NCI-H2029 treated with DMSO at 0.1 percent for 48 hours (cell line): Measurements from ENCODE around the gene NGRN.

Source experiments
- DNase-seq: peaks from one replicate; lab custom pipeline; 2025; lab: John Stamatoyannopoulos, UW

The NGRN gene, protein sequence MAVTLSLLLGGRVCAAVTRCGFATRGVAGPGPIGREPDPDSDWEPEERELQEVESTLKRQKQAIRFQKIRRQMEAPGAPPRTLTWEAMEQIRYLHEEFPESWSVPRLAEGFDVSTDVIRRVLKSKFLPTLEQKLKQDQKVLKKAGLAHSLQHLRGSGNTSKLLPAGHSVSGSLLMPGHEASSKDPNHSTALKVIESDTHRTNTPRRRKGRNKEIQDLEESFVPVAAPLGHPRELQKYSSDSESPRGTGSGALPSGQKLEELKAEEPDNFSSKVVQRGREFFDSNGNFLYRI

DNA sequence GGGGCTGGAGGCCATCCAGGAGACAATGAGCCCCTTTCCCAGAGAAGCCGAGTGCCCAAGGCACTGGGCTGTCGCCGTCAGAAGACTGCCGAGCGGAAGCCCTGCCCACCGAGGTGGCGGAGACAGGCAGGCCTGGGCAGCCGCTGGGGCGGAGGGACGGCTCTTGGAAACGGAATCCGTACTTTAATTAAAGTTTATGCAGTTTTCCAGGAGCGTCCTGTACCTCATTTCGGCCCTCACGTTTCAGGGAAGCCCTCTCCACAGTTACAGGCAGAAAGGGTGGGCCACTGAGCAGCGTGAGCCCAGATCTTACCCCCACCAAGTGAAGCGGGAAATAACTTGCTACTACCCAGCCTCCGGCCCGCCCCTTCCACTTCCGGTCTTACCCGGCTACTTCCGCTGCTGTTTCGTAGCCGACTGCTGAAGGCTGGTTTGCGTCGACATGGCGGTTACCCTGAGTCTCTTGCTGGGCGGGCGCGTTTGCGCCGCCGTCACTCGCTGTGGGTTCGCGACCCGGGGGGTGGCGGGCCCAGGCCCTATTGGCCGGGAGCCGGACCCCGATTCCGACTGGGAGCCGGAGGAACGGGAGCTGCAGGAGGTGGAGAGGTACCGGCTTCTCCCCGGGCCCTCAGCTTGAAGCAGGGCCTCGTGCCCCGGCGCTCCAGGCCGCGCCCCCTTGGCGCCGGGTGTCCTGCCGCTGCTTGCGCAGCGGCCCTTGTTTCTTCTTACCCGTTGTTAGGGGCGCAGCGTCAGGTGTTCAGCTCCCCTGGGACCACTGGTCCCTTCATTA, at the start of gene NGRN:
Gene NGRN, plus strand, starts transcription at position 402 of the 790 bp plus-strand sequence. Its CDS starts 41 bp downstream, at position 443.
- DNase-seq, result peak; percentile 40

DNA sequence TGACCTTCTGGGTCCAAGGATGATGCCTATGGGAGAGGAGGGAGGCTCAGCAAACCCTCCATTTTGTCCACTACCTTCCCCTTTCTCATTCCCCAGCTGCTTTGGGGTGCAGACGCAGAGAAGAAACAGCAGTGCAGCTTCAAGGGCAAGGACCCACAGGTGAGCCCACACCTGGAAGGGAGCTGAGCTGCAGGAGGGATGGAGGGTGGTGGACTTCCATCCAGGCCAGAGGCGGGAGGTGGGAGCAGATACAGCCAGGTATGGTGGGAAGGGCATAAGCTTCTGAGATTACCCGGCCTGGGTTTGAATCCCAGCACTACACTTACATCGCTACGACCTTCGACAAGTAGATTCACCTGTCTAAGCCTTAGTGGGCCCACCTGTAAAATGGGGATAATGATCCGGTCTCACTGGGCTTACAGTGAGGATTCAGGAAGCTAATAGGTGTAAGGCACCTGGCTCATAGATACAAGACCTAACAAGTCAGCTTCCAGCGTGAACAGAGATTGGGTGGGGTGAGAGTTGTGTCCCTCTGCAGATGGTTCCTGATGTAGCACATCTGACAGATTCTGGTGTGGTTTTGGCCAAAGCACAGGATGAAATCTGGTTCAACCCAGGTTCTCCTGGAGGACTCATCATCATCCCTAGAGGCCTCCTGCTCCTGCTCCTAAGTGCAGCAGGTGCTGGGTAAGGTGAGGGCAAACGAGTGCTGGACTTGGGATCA, 47.6 kb upstream of the NGRN start:
- DNase-seq, result no peak

DNA sequence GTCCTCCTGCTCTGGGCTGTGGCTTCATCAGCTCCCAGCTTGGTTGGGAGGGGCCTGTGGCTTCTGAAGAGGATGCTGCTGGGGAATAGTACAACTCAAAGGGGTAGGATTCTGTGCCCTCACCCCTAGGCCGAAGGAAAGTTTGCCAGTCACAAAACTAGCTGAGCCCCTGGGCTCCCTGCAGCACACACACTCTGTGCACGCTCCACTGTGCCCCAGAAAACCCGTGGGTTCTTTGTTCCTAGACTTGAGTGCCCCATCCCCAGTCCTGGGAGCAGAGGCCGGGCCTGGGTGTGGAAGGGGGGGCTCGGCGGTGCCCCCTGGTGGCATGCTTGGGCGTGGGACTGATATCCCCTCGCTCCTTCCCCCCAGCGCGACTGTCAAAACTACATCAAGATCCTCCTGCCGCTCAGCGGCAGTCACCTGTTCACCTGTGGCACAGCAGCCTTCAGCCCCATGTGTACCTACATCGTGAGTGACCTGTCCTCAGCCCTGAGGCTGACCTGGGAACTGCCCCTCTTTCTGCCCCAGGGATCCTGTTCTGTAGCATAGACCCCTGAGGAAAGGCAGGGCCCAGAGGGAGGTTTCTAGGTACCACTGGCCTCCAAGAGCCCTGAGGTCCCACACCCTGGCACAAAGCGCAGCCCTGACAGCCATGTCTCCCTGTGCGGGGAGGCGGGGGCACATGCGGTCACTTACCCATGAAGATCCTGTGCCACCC, 45.9 kb upstream of the NGRN start:
- DNase-seq, result no peak

DNA sequence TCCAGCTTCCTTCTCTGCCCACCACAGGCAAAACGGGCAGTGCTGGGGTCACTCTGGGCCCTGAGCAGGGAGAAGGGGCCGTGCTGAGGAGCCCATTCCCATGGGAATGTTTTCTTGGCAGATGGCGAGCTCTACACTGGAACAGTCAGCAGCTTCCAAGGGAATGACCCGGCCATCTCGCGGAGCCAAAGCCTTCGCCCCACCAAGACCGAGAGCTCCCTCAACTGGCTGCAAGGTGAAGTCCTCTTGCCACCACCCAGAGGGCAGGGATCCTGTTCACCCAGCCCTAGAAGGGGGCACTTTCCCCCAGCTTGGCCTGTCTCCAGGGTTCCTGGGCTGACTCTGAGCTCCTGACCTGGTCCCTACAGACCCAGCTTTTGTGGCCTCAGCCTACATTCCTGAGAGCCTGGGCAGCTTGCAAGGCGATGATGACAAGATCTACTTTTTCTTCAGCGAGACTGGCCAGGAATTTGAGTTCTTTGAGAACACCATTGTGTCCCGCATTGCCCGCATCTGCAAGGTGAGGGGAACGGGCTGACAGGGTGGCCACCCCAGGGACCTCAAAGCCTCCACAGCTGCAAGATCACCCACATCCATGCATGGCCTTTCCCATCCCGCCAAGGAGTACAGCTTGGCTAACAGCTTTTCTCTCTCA, 44.1 kb upstream of the NGRN start:
- DNase-seq, result no peak

DNA sequence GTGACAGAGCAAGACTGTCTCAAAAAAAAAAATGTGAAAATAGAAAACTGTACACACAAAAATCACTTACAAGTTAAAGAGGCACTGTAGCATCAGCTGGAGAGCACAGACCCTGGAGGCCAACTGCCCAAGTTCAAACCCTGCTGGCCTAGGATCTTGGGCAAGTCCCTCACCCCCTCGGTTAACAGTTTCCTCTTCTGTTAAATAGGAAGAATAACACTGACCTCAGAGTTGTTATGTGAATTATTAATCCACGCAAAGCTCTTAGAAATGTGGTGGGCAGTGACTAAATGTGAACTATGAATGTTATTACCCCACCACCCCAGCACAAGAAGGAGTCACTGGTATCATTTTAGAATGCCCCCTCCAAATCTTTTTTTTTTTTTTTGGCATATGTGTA, 42.9 kb upstream of the NGRN start:
- no peak for DNase-seq

DNA sequence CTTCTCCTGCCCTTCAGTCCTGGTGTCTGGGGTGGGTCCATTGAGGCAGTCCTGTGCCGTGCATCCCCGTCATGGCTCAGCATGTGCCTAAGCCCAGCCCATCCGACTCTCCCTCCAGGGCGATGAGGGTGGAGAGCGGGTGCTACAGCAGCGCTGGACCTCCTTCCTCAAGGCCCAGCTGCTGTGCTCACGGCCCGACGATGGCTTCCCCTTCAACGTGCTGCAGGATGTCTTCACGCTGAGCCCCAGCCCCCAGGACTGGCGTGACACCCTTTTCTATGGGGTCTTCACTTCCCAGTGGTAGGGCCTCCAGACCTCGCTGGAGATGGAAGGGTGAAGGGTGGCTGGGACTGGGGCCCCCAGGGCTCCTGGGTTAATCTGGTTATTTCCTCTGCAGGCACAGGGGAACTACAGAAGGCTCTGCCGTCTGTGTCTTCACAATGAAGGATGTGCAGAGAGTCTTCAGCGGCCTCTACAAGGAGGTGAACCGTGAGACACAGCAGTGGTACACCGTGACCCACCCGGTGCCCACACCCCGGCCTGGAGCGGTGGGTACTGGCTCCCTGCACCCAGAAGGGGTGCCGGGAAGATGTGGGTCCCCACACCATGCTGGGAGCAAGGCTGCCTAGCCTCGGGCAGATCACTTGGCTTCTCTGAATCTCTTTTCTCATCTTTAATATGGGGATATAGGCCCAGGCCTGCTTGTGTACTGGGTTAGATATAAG, 41.9 kb upstream of the NGRN start:
- DNase-seq, result no peak

DNA sequence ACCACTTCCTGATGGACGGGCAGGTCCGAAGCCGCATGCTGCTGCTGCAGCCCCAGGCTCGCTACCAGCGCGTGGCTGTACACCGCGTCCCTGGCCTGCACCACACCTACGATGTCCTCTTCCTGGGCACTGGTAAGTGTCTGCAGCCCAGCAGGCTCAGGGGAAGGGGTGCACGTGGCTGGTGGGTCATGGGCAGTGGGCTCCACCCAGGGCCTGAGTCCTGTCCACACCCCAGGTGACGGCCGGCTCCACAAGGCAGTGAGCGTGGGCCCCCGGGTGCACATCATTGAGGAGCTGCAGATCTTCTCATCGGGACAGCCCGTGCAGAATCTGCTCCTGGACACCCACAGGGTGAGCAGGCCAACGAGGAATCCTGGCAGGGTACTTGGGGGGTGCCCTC, 40.4 kb upstream of the NGRN start:
- DNase-seq, result no peak

DNA sequence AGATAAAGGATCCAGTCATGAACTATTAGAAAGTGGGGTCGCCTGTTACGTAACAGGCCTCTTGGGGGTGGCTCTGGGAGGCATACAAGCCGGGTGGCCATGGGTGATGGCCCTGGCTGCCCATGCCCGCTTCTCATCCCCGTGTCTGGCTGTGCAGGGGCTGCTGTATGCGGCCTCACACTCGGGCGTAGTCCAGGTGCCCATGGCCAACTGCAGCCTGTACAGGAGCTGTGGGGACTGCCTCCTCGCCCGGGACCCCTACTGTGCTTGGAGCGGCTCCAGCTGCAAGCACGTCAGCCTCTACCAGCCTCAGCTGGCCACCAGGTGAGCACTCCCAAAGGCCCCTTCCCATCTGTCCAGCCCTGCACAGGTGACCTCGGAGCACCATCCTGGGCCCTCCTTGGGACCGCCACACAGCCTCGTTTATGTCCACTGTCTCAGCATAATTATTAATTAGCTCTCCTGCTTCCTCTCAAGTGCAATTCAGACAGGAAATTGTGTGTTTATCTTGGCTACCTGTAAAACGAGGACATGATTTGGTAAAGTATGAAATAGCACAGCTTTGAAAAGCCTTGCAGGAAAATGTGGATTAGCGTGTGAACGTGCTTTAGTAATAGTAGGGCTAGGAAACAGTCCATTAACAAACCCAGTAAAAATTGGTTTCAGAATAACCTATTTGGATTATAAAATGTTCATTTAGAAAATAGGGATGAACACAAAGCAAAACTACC, 39.8 kb upstream of the NGRN start:
- no peak for DNase-seq

DNA sequence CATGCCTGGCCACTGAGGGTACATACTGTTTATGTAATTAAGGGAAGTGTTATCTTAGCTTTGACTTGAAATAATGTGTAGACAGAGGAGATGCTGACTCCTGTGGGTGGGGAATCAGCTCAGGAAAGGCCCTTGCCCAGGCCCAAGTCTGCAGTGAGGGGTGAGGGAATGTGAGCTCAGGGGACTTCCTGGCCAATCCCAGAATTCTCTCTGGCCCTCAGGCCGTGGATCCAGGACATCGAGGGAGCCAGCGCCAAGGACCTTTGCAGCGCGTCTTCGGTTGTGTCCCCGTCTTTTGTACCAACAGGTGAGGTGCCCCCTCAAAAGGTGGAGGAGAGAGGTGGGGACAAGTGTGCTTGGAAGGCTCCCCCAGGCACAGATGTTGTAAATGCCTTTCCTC, 38.1 kb upstream of the NGRN start:
- no peak for DNase-seq

DNA sequence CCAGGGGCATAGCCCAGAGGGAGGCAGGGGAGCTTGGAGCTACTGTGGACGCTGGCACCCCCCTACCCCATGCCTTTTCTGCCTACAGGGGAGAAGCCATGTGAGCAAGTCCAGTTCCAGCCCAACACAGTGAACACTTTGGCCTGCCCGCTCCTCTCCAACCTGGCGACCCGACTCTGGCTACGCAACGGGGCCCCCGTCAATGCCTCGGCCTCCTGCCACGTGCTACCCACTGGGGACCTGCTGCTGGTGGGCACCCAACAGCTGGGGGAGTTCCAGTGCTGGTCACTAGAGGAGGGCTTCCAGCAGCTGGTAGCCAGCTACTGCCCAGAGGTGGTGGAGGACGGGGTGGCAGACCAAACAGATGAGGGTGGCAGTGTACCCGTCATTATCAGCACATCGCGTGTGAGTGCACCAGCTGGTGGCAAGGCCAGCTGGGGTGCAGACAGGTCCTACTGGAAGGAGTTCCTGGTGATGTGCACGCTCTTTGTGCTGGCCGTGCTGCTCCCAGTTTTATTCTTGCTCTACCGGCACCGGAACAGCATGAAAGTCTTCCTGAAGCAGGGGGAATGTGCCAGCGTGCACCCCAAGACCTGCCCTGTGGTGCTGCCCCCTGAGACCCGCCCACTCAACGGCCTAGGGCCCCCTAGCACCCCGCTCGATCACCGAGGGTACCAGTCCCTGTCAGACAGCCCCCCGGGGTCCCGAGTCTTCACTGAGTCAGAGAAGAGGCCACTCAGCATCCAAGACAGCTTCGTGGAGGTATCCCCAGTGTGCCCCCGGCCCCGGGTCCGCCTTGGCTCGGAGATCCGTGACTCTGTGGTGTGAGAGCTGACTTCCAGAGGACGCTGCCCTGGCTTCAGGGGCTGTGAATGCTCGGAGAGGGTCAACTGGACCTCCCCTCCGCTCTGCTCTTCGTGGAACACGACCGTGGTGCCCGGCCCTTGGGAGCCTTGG, 37.4 kb upstream of the NGRN start:
- no peak for DNase-seq

DNA sequence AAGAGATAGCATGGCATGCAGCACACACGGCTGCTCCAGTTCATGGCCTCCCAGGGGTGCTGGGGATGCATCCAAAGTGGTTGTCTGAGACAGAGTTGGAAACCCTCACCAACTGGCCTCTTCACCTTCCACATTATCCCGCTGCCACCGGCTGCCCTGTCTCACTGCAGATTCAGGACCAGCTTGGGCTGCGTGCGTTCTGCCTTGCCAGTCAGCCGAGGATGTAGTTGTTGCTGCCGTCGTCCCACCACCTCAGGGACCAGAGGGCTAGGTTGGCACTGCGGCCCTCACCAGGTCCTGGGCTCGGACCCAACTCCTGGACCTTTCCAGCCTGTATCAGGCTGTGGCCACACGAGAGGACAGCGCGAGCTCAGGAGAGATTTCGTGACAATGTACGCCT, 36.5 kb upstream of the NGRN start:
- DNase-seq, result no peak

DNA sequence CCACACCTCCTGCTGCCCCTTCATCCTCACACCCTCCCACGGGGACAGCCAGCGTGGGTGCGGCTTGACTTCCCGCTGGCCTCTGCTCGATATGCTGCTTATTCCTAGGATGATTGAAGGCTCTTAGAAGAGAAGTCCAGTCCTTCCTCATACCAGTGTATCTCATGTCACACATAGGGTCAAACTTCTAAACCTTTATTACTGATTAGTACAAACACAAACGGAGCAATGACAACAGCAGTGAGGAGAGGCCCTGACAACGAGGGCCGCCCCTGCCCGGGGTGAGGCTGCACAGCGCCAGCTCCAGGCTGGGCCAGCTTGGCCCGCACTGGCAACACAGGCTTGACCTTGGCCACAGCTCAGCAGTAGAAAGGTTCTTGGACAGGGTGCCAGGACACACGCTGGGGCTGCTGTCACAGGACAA, 35.4 kb upstream of the NGRN start:
- DNase-seq, result no peak

DNA sequence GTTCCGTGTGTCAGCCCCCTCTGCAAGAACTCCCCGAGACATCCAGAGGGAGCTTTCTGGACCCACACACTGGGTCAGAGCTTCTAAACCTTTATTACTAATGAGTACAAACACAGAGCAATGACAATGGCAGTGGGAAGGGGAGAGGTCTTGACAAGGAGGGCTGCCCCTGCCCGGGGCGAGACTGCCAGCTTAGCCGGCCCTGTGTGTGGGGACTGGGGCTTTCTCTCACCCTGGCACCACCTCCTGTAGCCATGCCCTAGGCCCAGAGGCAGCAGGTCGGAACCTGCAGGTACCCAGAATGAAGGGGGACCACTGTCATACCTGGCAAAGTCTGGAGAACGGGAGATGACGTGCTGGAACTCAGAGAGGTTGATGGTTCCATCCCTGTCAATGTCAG, 34.9 kb upstream of the NGRN start:
- DNase-seq, result no peak

DNA sequence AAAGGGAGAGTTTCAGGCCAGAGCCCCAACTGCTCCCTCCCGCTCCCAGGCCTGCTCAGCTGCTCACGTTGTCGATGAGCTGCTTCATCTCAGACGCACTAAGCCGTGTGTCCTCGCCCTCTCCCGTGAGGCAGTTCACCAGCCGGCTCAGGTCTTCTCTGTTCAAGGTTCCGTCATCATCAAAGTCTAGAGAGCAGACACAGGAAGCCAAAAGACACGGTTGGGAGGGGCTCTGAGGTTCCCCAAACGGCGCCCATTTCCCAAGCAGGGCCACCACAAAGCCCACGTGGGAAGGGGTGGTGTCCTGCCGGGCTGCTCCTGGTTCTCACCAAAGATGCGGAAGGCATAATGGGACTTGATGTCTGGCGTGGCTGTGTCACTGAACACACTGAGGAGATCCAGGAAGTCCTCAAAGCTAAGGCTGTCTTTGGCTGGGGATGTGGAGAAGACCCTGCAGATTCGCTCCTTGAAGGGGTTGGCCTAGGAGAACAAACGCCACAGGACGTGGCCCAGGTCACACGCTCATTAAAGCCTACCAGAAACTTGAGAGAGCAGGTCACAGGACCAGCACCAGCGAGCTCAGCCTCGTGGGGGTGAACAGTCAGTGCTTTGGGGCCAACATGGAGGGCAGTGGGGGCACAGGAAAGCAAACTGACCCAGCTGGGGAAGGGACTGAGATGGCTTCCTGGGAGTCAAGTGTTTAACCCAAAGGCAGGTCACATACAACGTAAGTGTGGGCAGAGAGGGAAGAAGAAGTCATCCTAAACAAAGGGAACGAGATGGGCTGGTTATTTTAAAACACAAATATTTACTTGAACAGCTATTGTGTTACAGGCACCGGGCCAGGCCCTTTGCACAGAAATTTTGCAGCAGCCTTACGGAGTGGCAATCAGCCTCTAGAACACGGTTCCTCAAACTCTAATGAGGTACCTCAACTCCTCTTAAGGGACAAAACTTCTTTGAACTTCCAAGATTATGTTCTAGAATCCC, 34.1 kb upstream of the NGRN start:
- DNase-seq, result peak; percentile 35

DNA sequence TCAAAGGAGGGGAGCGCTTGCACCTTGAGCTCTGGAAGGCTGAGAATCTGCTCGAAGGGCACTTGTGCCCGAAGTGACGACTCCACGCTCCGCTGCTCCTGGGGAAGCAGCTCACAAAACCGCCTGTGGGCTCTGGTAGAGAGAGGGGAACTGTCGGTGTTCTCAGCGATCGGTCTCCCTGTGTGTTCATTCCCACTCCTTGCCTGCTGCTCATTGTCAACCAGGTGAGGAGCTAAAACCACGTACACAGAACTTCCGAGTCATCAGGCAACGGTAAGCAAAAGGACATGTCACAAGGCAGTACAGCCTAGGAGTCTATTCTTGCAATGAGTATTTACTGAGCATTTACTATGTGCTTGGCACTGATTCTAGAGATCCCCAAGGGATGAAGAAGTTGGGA, 33.3 kb upstream of the NGRN start:
- no peak for DNase-seq

DNA sequence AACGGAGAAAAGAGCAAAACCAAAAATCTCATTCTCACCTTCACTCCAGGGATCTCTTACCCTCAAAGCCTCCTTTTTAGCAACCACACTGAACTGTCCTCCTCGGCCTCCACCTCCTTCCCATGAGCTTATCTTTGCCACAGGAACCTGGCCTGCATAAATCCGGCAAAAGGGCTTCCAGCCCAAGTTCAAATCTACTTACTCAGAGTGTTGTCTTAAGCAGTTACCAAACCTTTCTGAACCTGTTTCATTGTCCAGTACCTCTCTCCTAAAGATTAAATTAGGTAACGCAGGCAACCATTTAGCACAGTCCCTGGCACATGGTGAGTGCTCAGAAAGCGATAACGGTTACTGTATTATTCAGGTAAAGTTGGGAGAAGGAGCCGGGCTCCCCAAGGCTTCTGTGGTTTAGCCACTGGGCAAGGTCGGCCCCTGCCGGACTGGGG, 32.5 kb upstream of the NGRN start:
- DNase-seq, result no peak

DNA sequence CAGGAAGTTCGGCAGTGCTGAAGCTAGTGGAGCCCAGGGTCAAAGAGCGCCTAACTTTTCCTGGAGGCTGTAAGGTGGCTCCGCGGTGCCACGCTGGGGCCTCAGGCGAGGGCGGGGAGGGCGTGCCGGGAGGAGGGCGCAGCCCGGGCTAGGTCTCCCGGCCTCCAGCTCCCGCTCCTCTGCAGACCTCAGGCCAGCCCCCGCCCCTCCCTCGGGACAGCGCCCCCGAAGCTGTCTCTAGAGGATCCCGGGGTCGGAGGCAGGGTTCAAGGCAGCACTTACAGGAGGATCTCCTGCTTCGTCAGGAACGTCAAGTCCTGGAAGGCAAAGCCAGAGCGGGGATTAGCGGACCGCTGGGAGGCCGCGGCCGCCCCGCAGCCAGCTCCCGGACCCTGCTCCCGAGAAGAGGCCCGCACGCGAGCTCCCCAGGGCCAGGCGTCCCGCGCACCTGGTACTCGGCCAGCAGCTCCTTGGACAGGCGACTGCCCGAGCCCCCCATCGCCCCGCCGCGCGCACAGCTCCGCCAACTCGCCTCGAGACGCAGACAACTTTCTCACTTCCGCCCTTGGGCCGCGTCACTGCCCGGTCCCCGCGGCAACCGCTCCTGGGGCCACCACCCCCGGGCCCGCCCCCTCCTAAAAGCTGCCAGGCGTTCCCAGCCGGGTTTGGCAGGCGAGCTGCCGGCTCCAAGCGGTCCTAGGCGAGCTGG, 31.9 kb upstream of the NGRN start, which contains the start of gene CIB1:
Gene CIB1, minus strand, starts transcription at position 555 of the 709 bp plus-strand sequence. Its CDS starts 56 bp downstream, at position 499.
- DNase-seq, result peak; percentile 22
